ENCODE results near the gene SLC28A1.

The SLC28A1 gene

DNA sequence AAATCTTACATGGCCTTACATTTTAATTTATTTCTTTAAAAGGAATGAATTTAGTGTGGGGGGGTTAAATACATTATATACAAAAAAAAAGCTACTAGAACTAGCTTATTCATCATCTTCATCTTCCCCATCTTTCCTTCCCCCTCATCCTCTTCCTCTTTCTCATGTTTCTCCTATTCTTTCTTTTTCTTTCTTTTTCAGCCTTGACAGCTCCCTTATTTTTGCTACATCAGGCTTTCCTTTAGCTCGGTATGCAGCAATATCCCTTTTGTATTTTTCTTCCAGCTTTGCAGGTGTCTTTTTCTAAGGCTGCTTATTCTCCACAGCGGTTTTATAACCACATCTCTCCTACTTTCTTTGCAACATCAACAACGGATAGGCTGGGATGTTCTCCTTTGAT lies 55.9 kb downstream of the SLC28A1 start:
- Histone ChIP-seq H3K9ac (ENCODE audit: low read length) (no peak overlapping the region), H3K36me3 (ENCODE audit: control insufficient read depth in 1 of 2, insufficient read depth in 2 of 2, low read length in 2 of 2) (no peaks in the 10 kb centered on the region), H4K91ac (ENCODE audit: low read depth, low read length) (no peak overlapping the region), H2BK120ac (ENCODE audit: insufficient read depth, low read length, poor library complexity) (no peak overlapping the region), H3K79me2 (ENCODE audit: control insufficient read depth, insufficient read depth, low read length, poor library complexity) (no peaks in the 10 kb centered on the region), H3K27ac (ENCODE audit: low read depth, low read length) (no peak overlapping the region), H2BK5ac (ENCODE audit: low read depth, low read length, poor library complexity) (no peak overlapping the region), H2AK5ac (ENCODE audit: low read length) (no peak overlapping the region), H3K4me3 (ENCODE audit: low read depth, low read length) (no peak overlapping the region), H3K14ac (ENCODE audit: low read length) (no peak overlapping the region), H3K9me3 (ENCODE audit: insufficient read depth, low read depth, low read length) (no peaks in the 10 kb centered on the region), H4K12ac (ENCODE audit: low read depth, low read length) (no peak overlapping the region), H3K4me2 (ENCODE audit: low read length) (no peak overlapping the region), H3K27me3 (ENCODE audit: insufficient read depth, low read length) (no peaks in the 10 kb centered on the region), H3K18ac (ENCODE audit: low read length) (no peak overlapping the region), H2BK12ac (ENCODE audit: low read length) (no peak overlapping the region), H4K8ac (ENCODE audit: low read depth, low read length) (no peak overlapping the region), H3K4ac (ENCODE audit: low read depth, low read length) (no peak overlapping the region), H2AFZ (ENCODE audit: insufficient read depth, low read length, poor library complexity) (no peak overlapping the region), H3K23ac (ENCODE audit: low read length) (no peak overlapping the region), H3K4me1 (ENCODE audit: control insufficient read depth in 1 of 2, insufficient read depth in 2 of 2, low read length in 2 of 2) (no peaks in the 10 kb centered on the region), H3K79me1 (ENCODE audit: low read length) (no peaks in the 10 kb centered on the region)
- no CpG with 5 or more reads among the region's 3 CpGs for WGBS (ENCODE audit: extremely low coverage, insufficient coverage, insufficient read length)
- no peak for DNase-seq

DNA sequence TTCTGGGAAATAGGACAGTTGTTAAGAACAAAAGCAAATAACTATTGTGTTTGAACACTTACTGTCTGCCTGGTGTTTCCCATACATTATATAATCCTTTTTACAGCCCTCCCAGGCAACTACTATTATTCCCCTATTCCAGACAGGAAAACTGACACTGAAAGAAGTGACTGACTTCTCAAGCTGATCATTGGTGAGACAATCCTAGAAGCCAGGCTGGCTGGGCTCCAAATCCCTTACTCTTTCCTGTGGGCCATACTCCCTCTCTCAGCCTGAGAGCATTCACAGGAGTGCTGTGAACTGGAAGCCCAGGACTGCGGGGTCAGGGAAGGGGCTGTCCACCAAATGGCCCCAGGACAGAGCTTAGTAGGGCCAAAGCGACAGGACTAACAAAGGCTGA lies 58.0 kb downstream of the SLC28A1 start:
- no peaks in the 10 kb centered on the region for H3K36me3 ChIP-seq (ENCODE audit: control insufficient read depth in 1 of 2, insufficient read depth in 2 of 2, low read length in 2 of 2)
- no peak overlapping the region for H3K18ac ChIP-seq (ENCODE audit: low read length)
- H2BK120ac ChIP-seq (ENCODE audit: insufficient read depth, low read length, poor library complexity): no peak overlapping the region
- H3K23ac ChIP-seq (ENCODE audit: low read length): no peak overlapping the region
- H3K79me1 ChIP-seq (ENCODE audit: low read length): no peaks in the 10 kb centered on the region
- no CpG with 5 or more reads among the region's 2 CpGs for WGBS (ENCODE audit: extremely low coverage, insufficient coverage, insufficient read length)
- no peak overlapping the region for H4K8ac ChIP-seq (ENCODE audit: low read depth, low read length)
- H4K12ac ChIP-seq (ENCODE audit: low read depth, low read length): no peak overlapping the region
- no peak overlapping the region for H3K4ac ChIP-seq (ENCODE audit: low read depth, low read length)
- H3K9me3 ChIP-seq (ENCODE audit: insufficient read depth, low read depth, low read length): no peaks in the 10 kb centered on the region
- DNase-seq: no peak
- H3K9ac ChIP-seq (ENCODE audit: low read length): no peak overlapping the region
- no peak overlapping the region for H3K4me2 ChIP-seq (ENCODE audit: low read length)
- no peak overlapping the region for H3K27ac ChIP-seq (ENCODE audit: low read depth, low read length)
- no peak overlapping the region for H3K14ac ChIP-seq (ENCODE audit: low read length)
- H2BK12ac ChIP-seq (ENCODE audit: low read length): no peak overlapping the region
- no peak overlapping the region for H2BK5ac ChIP-seq (ENCODE audit: low read depth, low read length, poor library complexity)
- no peak overlapping the region for H3K4me3 ChIP-seq (ENCODE audit: low read depth, low read length)
- H2AK5ac ChIP-seq (ENCODE audit: low read length): no peak overlapping the region
- no peaks in the 10 kb centered on the region for H3K4me1 ChIP-seq (ENCODE audit: control insufficient read depth in 1 of 2, insufficient read depth in 2 of 2, low read length in 2 of 2)
- H3K79me2 ChIP-seq (ENCODE audit: control insufficient read depth, insufficient read depth, low read length, poor library complexity): no peaks in the 10 kb centered on the region
- no peak overlapping the region for H2AFZ ChIP-seq (ENCODE audit: insufficient read depth, low read length, poor library complexity)
- H3K27me3 ChIP-seq (ENCODE audit: insufficient read depth, low read length): no peaks in the 10 kb centered on the region
- no peak overlapping the region for H4K91ac ChIP-seq (ENCODE audit: low read depth, low read length)

DNA sequence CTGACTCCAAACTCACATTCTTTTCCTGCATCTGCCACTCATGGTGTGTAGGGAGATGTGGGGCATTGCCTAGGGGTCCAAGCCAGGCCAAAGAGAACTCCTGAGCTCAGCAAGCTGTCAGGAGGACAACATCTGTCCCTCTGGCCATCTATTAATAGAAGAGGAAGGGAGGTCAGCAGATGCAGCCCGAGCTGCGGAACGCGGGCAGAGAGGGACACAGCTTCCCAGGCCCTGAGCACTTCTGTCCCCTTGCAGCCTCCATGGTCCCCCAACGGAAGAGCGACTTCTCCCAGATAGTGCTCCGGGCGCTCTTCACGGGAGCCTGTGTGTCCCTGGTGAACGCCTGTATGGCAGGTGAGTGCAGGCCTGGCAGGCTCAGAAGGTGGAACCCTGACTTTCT lies 59.8 kb downstream of the SLC28A1 start:
- H3K36me3 ChIP-seq (ENCODE audit: control insufficient read depth in 1 of 2, insufficient read depth in 2 of 2, low read length in 2 of 2): no peaks in the 10 kb centered on the region
- H2AFZ ChIP-seq (ENCODE audit: insufficient read depth, low read length, poor library complexity): no peak overlapping the region
- H2BK12ac ChIP-seq (ENCODE audit: low read length): no peak overlapping the region
- H3K27ac ChIP-seq (ENCODE audit: low read depth, low read length): no peak overlapping the region
- no peak overlapping the region for H3K14ac ChIP-seq (ENCODE audit: low read length)
- no peak overlapping the region for H3K9ac ChIP-seq (ENCODE audit: low read length)
- H3K23ac ChIP-seq (ENCODE audit: low read length): no peak overlapping the region
- H3K4me1 ChIP-seq (ENCODE audit: control insufficient read depth in 1 of 2, insufficient read depth in 2 of 2, low read length in 2 of 2): no peaks in the 10 kb centered on the region
- no peak overlapping the region for H4K12ac ChIP-seq (ENCODE audit: low read depth, low read length)
- H3K79me1 ChIP-seq (ENCODE audit: low read length): no peaks in the 10 kb centered on the region
- no peaks in the 10 kb centered on the region for H3K9me3 ChIP-seq (ENCODE audit: insufficient read depth, low read depth, low read length)
- no peak overlapping the region for H3K18ac ChIP-seq (ENCODE audit: low read length)
- H4K8ac ChIP-seq (ENCODE audit: low read depth, low read length): no peak overlapping the region
- H3K79me2 ChIP-seq (ENCODE audit: control insufficient read depth, insufficient read depth, low read length, poor library complexity): no peaks in the 10 kb centered on the region
- H3K4me2 ChIP-seq (ENCODE audit: low read length): no peak overlapping the region
- H2BK5ac ChIP-seq (ENCODE audit: low read depth, low read length, poor library complexity): no peak overlapping the region
- no peak overlapping the region for H2AK5ac ChIP-seq (ENCODE audit: low read length)
- H2BK120ac ChIP-seq (ENCODE audit: insufficient read depth, low read length, poor library complexity): no peak overlapping the region
- no peak overlapping the region for H3K4ac ChIP-seq (ENCODE audit: low read depth, low read length)
- no CpG with 5 or more reads among the region's 10 CpGs for whole genome bisulfite sequencing (ENCODE audit: extremely low coverage, insufficient coverage, insufficient read length)
- no peak overlapping the region for H3K4me3 ChIP-seq (ENCODE audit: low read depth, low read length)
- no peaks in the 10 kb centered on the region for H3K27me3 ChIP-seq (ENCODE audit: insufficient read depth, low read length)
- H4K91ac ChIP-seq (ENCODE audit: low read depth, low read length): no peak overlapping the region
- DNase-seq: no peak

DNA sequence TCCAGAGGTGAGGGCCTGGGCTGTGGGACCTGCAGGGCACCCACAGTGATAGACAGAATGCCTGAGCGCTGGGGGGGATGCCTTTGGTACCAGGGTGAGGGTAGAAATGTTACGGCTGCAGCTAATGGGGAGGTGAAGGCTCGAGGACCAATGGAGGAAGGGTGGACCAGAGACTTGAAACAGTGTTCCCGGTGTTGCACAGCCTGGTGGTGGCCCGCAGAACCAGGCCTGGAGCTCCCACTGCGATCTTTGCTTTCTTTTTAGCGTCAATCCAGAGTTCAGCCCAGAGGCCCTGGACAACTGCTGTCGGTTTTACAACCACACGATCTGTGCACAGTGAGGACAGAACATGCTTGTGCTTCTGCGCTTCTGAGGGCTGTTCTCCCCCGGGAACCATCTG lies 60.4 kb downstream of the SLC28A1 start:
- no peak overlapping the region for H2AK5ac ChIP-seq (ENCODE audit: low read length)
- WGBS (ENCODE audit: extremely low coverage, insufficient coverage, insufficient read length): no CpG with 5 or more reads among the region's 11 CpGs
- DNase-seq: no peak
- H3K79me2 ChIP-seq (ENCODE audit: control insufficient read depth, insufficient read depth, low read length, poor library complexity): no peaks in the 10 kb centered on the region
- H4K12ac ChIP-seq (ENCODE audit: low read depth, low read length): no peak overlapping the region
- no peak overlapping the region for H3K27ac ChIP-seq (ENCODE audit: low read depth, low read length)
- H3K9me3 ChIP-seq (ENCODE audit: insufficient read depth, low read depth, low read length): no peaks in the 10 kb centered on the region
- no peak overlapping the region for H4K8ac ChIP-seq (ENCODE audit: low read depth, low read length)
- no peaks in the 10 kb centered on the region for H3K79me1 ChIP-seq (ENCODE audit: low read length)
- H3K36me3 ChIP-seq (ENCODE audit: control insufficient read depth in 1 of 2, insufficient read depth in 2 of 2, low read length in 2 of 2): no peaks in the 10 kb centered on the region
- H2BK120ac ChIP-seq (ENCODE audit: insufficient read depth, low read length, poor library complexity): no peak overlapping the region
- no peak overlapping the region for H2BK5ac ChIP-seq (ENCODE audit: low read depth, low read length, poor library complexity)
- H2AFZ ChIP-seq (ENCODE audit: insufficient read depth, low read length, poor library complexity): no peak overlapping the region
- H3K9ac ChIP-seq (ENCODE audit: low read length): no peak overlapping the region
- H4K91ac ChIP-seq (ENCODE audit: low read depth, low read length): no peak overlapping the region
- H3K4me2 ChIP-seq (ENCODE audit: low read length): no peak overlapping the region
- H2BK12ac ChIP-seq (ENCODE audit: low read length): no peak overlapping the region
- H3K23ac ChIP-seq (ENCODE audit: low read length): no peak overlapping the region
- no peak overlapping the region for H3K4me3 ChIP-seq (ENCODE audit: low read depth, low read length)
- no peak overlapping the region for H3K18ac ChIP-seq (ENCODE audit: low read length)
- no peak overlapping the region for H3K4ac ChIP-seq (ENCODE audit: low read depth, low read length)
- no peaks in the 10 kb centered on the region for H3K4me1 ChIP-seq (ENCODE audit: control insufficient read depth in 1 of 2, insufficient read depth in 2 of 2, low read length in 2 of 2)
- H3K14ac ChIP-seq (ENCODE audit: low read length): no peak overlapping the region
- no peaks in the 10 kb centered on the region for H3K27me3 ChIP-seq (ENCODE audit: insufficient read depth, low read length)

Measured in trophoblast cell (in vitro differentiated cells and primary cell).